ENCODE measurements around the gene MGAT4B.
A peak's percentile ranks its signal among the peaks of the same experiment; 100 is the strongest.

- no peak for TF ChIP-seq CTCF (IDR thresholded peaks at IDR 0.05)
- peak; percentile 8 for TF ChIP-seq POLR2A (IDR thresholded peaks at IDR 0.05)
Observed at GRCh38 chr5:179819296-179820126, 12.8 kb upstream of the MGAT4B start.
